ENCODE data around the gene TIMM50. TPM values are rescaled to one million over a fixed set of nuclear protein-coding genes. Genes with fewer than 3 reads are reported as not detected.

The TIMM50 gene
- total and polyA plus RNA-seq, 2 of the 8 experiments (the other 6 are each of a cell fraction or from before 2014, with no cell fraction given) = 155 to 187 TPM

- Histone ChIP-seq H3K79me1 (ENCODE audit: low read depth, low read length) (no peaks in the 10 kb centered on the region), H3K4me2 (ENCODE audit: insufficient read depth in 1 of 2, low read depth in 2 of 2, low read length in 2 of 2) (peak overlapping the region; percentile 87), H3K56ac (replicated peaks; ENCODE audit: insufficient read length, low read depth, low read length) (no peak overlapping the region), H3K79me2 (ENCODE audit: control insufficient read depth in 1 of 2, insufficient read depth in 2 of 2, low read length in 2 of 2) (no peaks in the 10 kb centered on the region), H4K91ac (replicated peaks; ENCODE audit: insufficient read length, low read length) (no peak overlapping the region), H2AK5ac (ENCODE audit: low read depth, low read length) (no peak overlapping the region), H3K4me3 (ENCODE audit: extremely low read depth in 1 of 4, insufficient read depth in 2 of 4, low read depth in 3 of 4, low read length in 4 of 4) (peak overlapping the region in 3 of 4 experiments; percentile 45 to 85 (median 60); a peak in 4 of 8 replicates), H3K4me1 (replicated peaks in 1 of 4; ENCODE audit: control insufficient read depth in 3 of 4, insufficient read depth in 4 of 4, low read length in 3 of 4) (peaks cover 4 to 8% (median 5%) of the 10 kb centered on the region in 4 experiments; a peak in 5 of 7 replicates), H4K8ac (ENCODE audit: extremely low read depth, insufficient read depth, low read length) (no peak overlapping the region), H2BK20ac (ENCODE audit: low read length) (no peak overlapping the region), H3K27ac (ENCODE audit: low read depth, low read length) (no peak overlapping the region), H3K14ac (ENCODE audit: insufficient read length) (no peak overlapping the region), H4K20me1 (replicated peaks in 1 of 2; ENCODE audit: control insufficient read depth in 1 of 2, insufficient read depth in 2 of 2, low read length in 2 of 2) (no peaks in the 10 kb centered on the region), H2BK15ac (ENCODE audit: low read length) (no peak overlapping the region), H3K4ac (replicated peaks; ENCODE audit: insufficient read length, low read depth, low read length) (no peak overlapping the region), H3K36me3 (ENCODE audit: control insufficient read depth in 2 of 4, insufficient read depth in 4 of 4, low read length in 3 of 4) (no peaks in the 10 kb centered on the region), H2BK5ac (ENCODE audit: low read depth, low read length) (no peak overlapping the region), H3K23ac (ENCODE audit: insufficient read length) (no peak overlapping the region), H3K23me2 (ENCODE audit: low read depth, low read length) (peaks cover 15% of the 10 kb centered on the region), H2BK120ac (replicated peaks; ENCODE audit: low read depth, low read length) (no peak overlapping the region), H3K9me3 (ENCODE audit: insufficient read depth in 2 of 2, low read depth in 1 of 2, low read length in 1 of 2) (peaks cover 0 to 8% of the 10 kb centered on the region in 2 experiments; a peak in 3 of 4 replicates), H3K27me3 (replicated peaks in 1 of 4; ENCODE audit: control insufficient read depth in 3 of 4, extremely low read depth in 1 of 4, insufficient read depth in 3 of 4, low read length in 3 of 4) (peaks cover 13 to 47% (median 40%) of the 10 kb centered on the region in 4 experiments), H2BK12ac (ENCODE audit: low read depth, low read length) (no peak overlapping the region), H3K18ac (ENCODE audit: extremely low read depth, low read length) (no peak overlapping the region), H2AFZ (ENCODE audit: low read length) (no peak overlapping the region), H4K5ac (ENCODE audit: insufficient read length, low read depth, low read length) (no peak overlapping the region), H3K9ac (replicated peaks in 1 of 4; ENCODE audit: extremely low read depth in 1 of 4, low read depth in 3 of 4, low read length in 3 of 4) (no peak overlapping the region)
- ChIA-PET CTCF (ENCODE audit: partially characterized antibody) (interaction anchor here (0.8 to 6.5 kb wide), 11 partner anchors 10 to 176 kb away, joined by 3 to 47 read pairs (median 7); partner anchors contain the start of genes EID2 and EID2B), POLR2A (ENCODE audit: partially characterized antibody) (interaction anchor here (0.6 to 11.1 kb wide), 19 partner anchors 10 to 107 kb away, joined by 3 to 96 read pairs (median 6); partner anchors contain the start of genes EID2B, MED29, PAF1 and PLEKHG2)
- FAIRE-seq (no peak), DNase-seq (ENCODE audit: low read depth in 1 of 2, low spot score in 2 of 2) (no peak)
- 3% methylated on average over 6 of the region's 7 CpGs; no CpG with 5 or more reads in 1 of the 2 experiments for WGBS, 2 experiments (ENCODE audit: extremely low coverage in 1 of 2, insufficient coverage in 1 of 2, insufficient read length in 1 of 2, insufficient replicate concordance in 2 of 2, low coverage in 1 of 2, low lambda C conversion rate in 2 of 2, missing lambda C conversion rate in 1 of 2)
- TF ChIP-seq KDM1A (IDR thresholded peaks at IDR 0.05; ENCODE audit: borderline replicate concordance, low read length) (no peak), CREB1 (IDR thresholded peaks at IDR 0.05) (no peak), CEBPB (IDR thresholded peaks at IDR 0.05; ENCODE audit: low read depth, low read length) (no peak), E2F6 (IDR thresholded peaks at IDR 0.05) (peak; percentile 80), MAX (IDR thresholded peaks at IDR 0.05) (0 out of 2 replicates have a peak, but pooled peaks have one; percentile 75), TBP (IDR thresholded peaks at IDR 0.05; ENCODE audit: low read depth, low read length) (peak; percentile 47; the same call in 1 of the 2 replicates), CHD2 (IDR thresholded peaks at IDR 0.05; ENCODE audit: low read length) (no peak), SIRT6 (IDR thresholded peaks at IDR 0.05; ENCODE audit: low read length) (no peak), ATF3 (IDR thresholded peaks at IDR 0.05; ENCODE audit: insufficient read depth, low read depth, low read length) (no peak), RFX5 (IDR thresholded peaks at IDR 0.05; ENCODE audit: borderline replicate concordance, low read depth, low read length) (no peak), NANOG (IDR thresholded peaks at IDR 0.05; ENCODE audit: insufficient read depth, low read depth, low read length, poor library complexity, severe bottlenecking) (no peak), TAF7 (optimal IDR thresholded peaks at IDR 0.05; ENCODE audit: borderline replicate concordance, low read depth, low read length) (no peak), POLR2AphosphoS5 (IDR thresholded peaks at IDR 0.05; ENCODE audit: low read depth, low read length) (no peak)
These were observed 17.0 kb downstream of the TIMM50 start for GRCh38 chr19:39497701-39497995.

Measured in H1 (cell line).